K562 (cell line): ENCODE measurements around the gene LRPAP1. TPM values are rescaled to one million over a fixed set of nuclear protein-coding genes. Genes with fewer than 3 reads are reported as not detected.

Experiments
- ATAC-seq: fragments of 200-7000 bp; cut with Tn5 transposase; 3 replicates; pipeline ENCODE4 v1.9.1; 2020; ENCODE audit warnings: moderate library complexity
- BruUV-seq: library from RNA; stranded (reverse); fragments of 400-500 nt; replicated peaks from 2 replicates; lab custom pipeline; 2021; lab: Mats Ljungman, UMichigan
- CTCF ChIA-PET: fragments of 300-600 bp; formaldehyde crosslinking; extraction: SDS; loops from one replicate; lab custom pipeline; 2021; ENCODE audit warnings: low intra/inter-chr PET ratio; lab: Yijun Ruan, JAX
- POLR2A ChIA-PET: fragments of 300-600, 350-650 bp; sonication (Branson Sonifier 250); formaldehyde crosslinking; extraction: SDS; loops from one replicate; lab custom pipeline; 2021; ENCODE audit warnings: antibody characterized with exemption, inconsistent platforms; lab: Yijun Ruan, JAX
- DNase-seq, 4 experiments: peaks; one replicate each; pipeline versions ENCODE4 v3.0.0 to v3.0.0-alpha.2; 2011 to 2018; ENCODE audit warnings: low spot score in 3 of 4, mixed read lengths in 3 of 4; ENCODE audit errors: extremely low read depth in 1 of 4
- FAIRE-seq: peaks from 2 replicates; lab custom pipeline; 2011; peaks lifted over from hg19 to GRCh38; lab: Jason Lieb, UNC
- H2AFZ ChIP-seq: 2 replicates; pipeline ENCODE4 v1.6.0; 2011; ENCODE audit warnings: low read depth, low read length, control low read depth, inconsistent platforms
- H3K27ac ChIP-seq: fragments of 200-600 bp; 3 replicates; pipeline ENCODE4 v1.8.0; 2011; ENCODE audit warnings: low read depth, mild to moderate bottlenecking, control low read depth, inconsistent platforms, low read length, moderate library complexity, mixed read lengths; ENCODE audit errors: extremely low read depth
- H3K27me3 ChIP-seq, 2 experiments: fragments of 300-600 bp in 1 of 2; 2 replicates in 1 of 2; 3 replicates in 1 of 2; pipeline versions ENCODE4 v1.6.0 to v1.8.0; 2011; ENCODE audit warnings: inconsistent platforms in 2 of 2, low read length in 2 of 2, mild to moderate bottlenecking in 1 of 2, mixed read lengths in 1 of 2, moderate library complexity in 1 of 2; ENCODE audit not compliant: control insufficient read depth in 2 of 2, insufficient read depth in 2 of 2
- H3K36me3 ChIP-seq: fragments of 300-600 bp; 3 replicates; pipeline ENCODE4 v1.8.0; 2011; ENCODE audit warnings: mild to moderate bottlenecking, low read length, inconsistent platforms; ENCODE audit not compliant: control insufficient read depth, insufficient read depth
- H3K4me1 ChIP-seq, 2 experiments: fragments of 200-600 bp in 1 of 2; replicated peaks in 1 of 2; 2 replicates in 1 of 2; 3 replicates in 1 of 2; pipeline versions ENCODE4 v1.5.1 to v1.8.0; 2011; ENCODE audit warnings: inconsistent platforms in 2 of 2, low read length in 2 of 2, mild to moderate bottlenecking in 1 of 2, mixed read lengths in 1 of 2, moderate library complexity in 1 of 2; ENCODE audit not compliant: control insufficient read depth in 2 of 2, insufficient read depth in 2 of 2
- H3K4me2 ChIP-seq: 2 replicates; pipeline ENCODE4 v1.6.1; 2011; ENCODE audit warnings: low read length, control low read depth, inconsistent platforms, mixed read lengths; ENCODE audit not compliant: insufficient read depth
- H3K4me3 ChIP-seq: fragments of 200-600 bp; sonication (generic), shearing (Covaris generic); 2 replicates; pipeline ENCODE4 v1.5.1; 2016; ENCODE audit warnings: control low read depth, inconsistent platforms
- H3K79me2 ChIP-seq: fragments of 200-600 bp; 3 replicates; pipeline ENCODE4 v1.8.0; 2011; ENCODE audit warnings: low read length, inconsistent platforms; ENCODE audit not compliant: control insufficient read depth, insufficient read depth
- H3K9ac ChIP-seq, 2 experiments: 2 replicates each; pipeline versions ENCODE4 v1.6.0 to v1.6.1; 2011; ENCODE audit warnings: low read depth in 2 of 2, low read length in 2 of 2, control low read depth in 1 of 2, inconsistent platforms in 1 of 2, mild to moderate bottlenecking in 1 of 2, mixed read lengths in 1 of 2; ENCODE audit not compliant: insufficient read depth in 1 of 2
- H3K9me1 ChIP-seq: one replicate; pipeline ENCODE4 v1.6.0; 2011; ENCODE audit warnings: inconsistent platforms, mild to moderate bottlenecking, low read length, moderate library complexity; ENCODE audit not compliant: control insufficient read depth, insufficient read depth
- H3K9me3 ChIP-seq: replicated peaks from 2 replicates; pipeline ENCODE4 v1.5.1; 2011; ENCODE audit warnings: low read depth, low read length, inconsistent platforms; ENCODE audit not compliant: control insufficient read depth, insufficient read depth
- H4K20me1 ChIP-seq: replicated peaks from 2 replicates; pipeline ENCODE4 v1.6.1; 2011; ENCODE audit warnings: low read length, inconsistent platforms, mixed read lengths; ENCODE audit not compliant: control insufficient read depth, insufficient read depth
- GATAD2B ChIP-seq: fragments of 450-650 bp; IDR thresholded peaks from 2 replicates; pipeline ENCODE4 v1.6.1; 2017; ENCODE audit warnings: mild to moderate bottlenecking, borderline replicate concordance
- PRDM10 ChIP-seq: fragments of 450-650 bp; IDR thresholded peaks from 2 replicates; pipeline ENCODE4 v1.6.1; 2018; ENCODE audit not compliant: partially characterized antibody
- PYGO2 ChIP-seq: fragments of 450-650 bp; IDR thresholded peaks from 2 replicates; pipeline ENCODE4 v1.6.1; 2016; ENCODE audit warnings: mild to moderate bottlenecking, missing genetic modification characterization, moderate library complexity, missing compliant biosample characterization
- RFX5 ChIP-seq: IDR thresholded peaks from 2 replicates; pipeline ENCODE4 v1.6.1; 2011; ENCODE audit warnings: low read depth, mild to moderate bottlenecking, improper control_type of control experiment, low read length
- SIRT6 ChIP-seq: IDR thresholded peaks from one replicate; pipeline ENCODE4 v1.6.1; 2012; ENCODE audit warnings: low read depth, mild to moderate bottlenecking, control low read depth, inconsistent platforms, low read length, moderate library complexity
- STAT6 ChIP-seq: sonication (generic); formaldehyde crosslinking; IDR thresholded peaks from 2 replicates; pipeline ENCODE4 v1.8.1; 2023; ENCODE audit warnings: mild to moderate bottlenecking, missing genetic modification reagents
- TEAD1 ChIP-seq, 2 experiments: fragments of 450-650 bp in 1 of 2; sonication (generic) in 1 of 2; formaldehyde crosslinking; IDR thresholded peaks; 2 replicates each; pipeline versions ENCODE4 v1.4.0 to v1.8.0; 2020 to 2022; ENCODE audit warnings: mild to moderate bottlenecking in 2 of 2, missing genetic modification reagents in 1 of 2
- ZBTB1 ChIP-seq: sonication (generic); formaldehyde crosslinking; IDR thresholded peaks from 2 replicates; pipeline ENCODE4 v1.8.1; 2023; ENCODE audit warnings: missing genetic modification reagents, low read depth, mild to moderate bottlenecking, borderline replicate concordance
- ZFX ChIP-seq: sonication (generic); formaldehyde crosslinking; IDR thresholded peaks from 2 replicates; pipeline ENCODE4 v1.8.0; 2022; ENCODE audit warnings: mild to moderate bottlenecking, missing genetic modification reagents, moderate library complexity
- ZNF217 ChIP-seq: sonication (generic); formaldehyde crosslinking; IDR thresholded peaks from 2 replicates; pipeline ENCODE4 v1.8.0; 2022; ENCODE audit warnings: mild to moderate bottlenecking, missing genetic modification reagents
- WGBS: fragments of 100-300 bp; shearing (Covaris generic); methylation state at CpG from one replicate; pipeline ENCODE4 v1.1.6; 2016; ENCODE audit warnings: low coverage, mixed read lengths; ENCODE audit not compliant: insufficient coverage; ENCODE audit errors: missing lambda C conversion rate; 5-methylcytosine and 5-hydroxymethylcytosine counted together
- in situ Hi-C: fragments of 300-500 bp; cut with MboI; formaldehyde crosslinking; loops from 4 replicates; pipeline ENCODE4 v1.15.0; 2018; ENCODE audit warnings: inconsistent platforms, mixed read lengths
- intact Hi-C: fragments of 100-400 bp; cut with micrococcal nuclease; formaldehyde crosslinking; loops from 2 replicates; pipeline ENCODE4 v1.14.2; 2022
- polyA plus RNA-seq, 8 experiments: library from polyadenylated mRNA; depleted of rRNA in 4 of 8; stranded (reverse) in 5 of 8; unstranded in 3 of 8; fragments of >200 nt; fragmentation: Nextera tagmentation in 2 of 8; fragmentation: Illumina TruSeq in 1 of 8; extraction: Ambion mirVana in 2 of 8; extraction: Trizol in 1 of 8; gene quantifications; 2 replicates each; pipeline versions ENCODE4 v1.2.1 to v1.2.3, GENCODE V29; 2011 to 2014; ENCODE audit warnings: inconsistent platforms in 1 of 8, missing spikeins in 1 of 8
- total RNA-seq, 7 experiments: library from RNA; depleted of rRNA in 6 of 7; stranded (reverse); fragments of >200 nt in 6 of 7; fragmentation: Illumina TruSeq in 2 of 7; extraction: Trizol in 2 of 7; gene quantifications; 2 replicates each; pipeline versions ENCODE4 v1.2.1 to v1.2.3, GENCODE V29; 2011 to 2021; ENCODE audit warnings: low replicate concordance in 1 of 7
- TF ChIP-seq, protein P1 (sequence below): sonication (generic); formaldehyde crosslinking; IDR thresholded peaks from 2 replicates; pipeline ENCODE4 v1.8.1; 2023; ENCODE audit warnings: mild to moderate bottlenecking, missing genetic modification reagents
- TF ChIP-seq, protein P2 (sequence below): fragments of 450-650 bp; IDR thresholded peaks from 2 replicates; pipeline ENCODE4 v1.6.1; 2014; ENCODE audit warnings: low read depth, mild to moderate bottlenecking, moderate library complexity, borderline replicate concordance

The LRPAP1 gene
- total and polyA plus RNA-seq, 9 of the 15 experiments (the other 6 are each of a cell fraction or from before 2014, with no cell fraction given), result 1.1 to 75.5 (median 41.8) TPM

- in situ Hi-C loops (no loop called here), intact Hi-C loops (no loop called here)
- DNase-seq, result no peak
- CTCF ChIA-PET, result no interaction called here
- Histone ChIP-seq H3K36me3 (no peaks in the 10 kb centered on the region), H3K27me3 (peaks cover 14 to 77% of the 10 kb centered on the region in 2 experiments; a peak in 4 of 5 replicates), H4K20me1 (peaks cover 23% of the 10 kb centered on the region), H2AFZ (no peak overlapping the region), H3K9me3 (no peaks in the 10 kb centered on the region), H3K4me2 (no peak overlapping the region), H3K4me3 (no peak overlapping the region), H3K79me2 (no peaks in the 10 kb centered on the region), H3K9me1 (no peaks in the 10 kb centered on the region), H3K27ac (no peak overlapping the region), H3K9ac (no peak overlapping the region), H3K4me1 (peaks cover 0 to 53% of the 10 kb centered on the region in 2 experiments; a peak in 2 of 5 replicates)
- POLR2A ChIA-PET, result interaction anchor here (0.6 kb wide), 1 partner anchor 393 kb away, joined by 3 read pairs; no protein-coding TSS in a partner anchor
- under 1% methylated on average over 34 of the region's 36 CpGs for WGBS
- no peak for FAIRE-seq
- BruUV-seq, result no TSS peak
- ATAC-seq, result no peak
- no peak for TF ChIP-seq PRDM10
- TF ChIP-seq, protein P1, sequence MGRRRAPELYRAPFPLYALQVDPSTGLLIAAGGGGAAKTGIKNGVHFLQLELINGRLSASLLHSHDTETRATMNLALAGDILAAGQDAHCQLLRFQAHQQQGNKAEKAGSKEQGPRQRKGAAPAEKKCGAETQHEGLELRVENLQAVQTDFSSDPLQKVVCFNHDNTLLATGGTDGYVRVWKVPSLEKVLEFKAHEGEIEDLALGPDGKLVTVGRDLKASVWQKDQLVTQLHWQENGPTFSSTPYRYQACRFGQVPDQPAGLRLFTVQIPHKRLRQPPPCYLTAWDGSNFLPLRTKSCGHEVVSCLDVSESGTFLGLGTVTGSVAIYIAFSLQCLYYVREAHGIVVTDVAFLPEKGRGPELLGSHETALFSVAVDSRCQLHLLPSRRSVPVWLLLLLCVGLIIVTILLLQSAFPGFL (CRISPR knock-in tag), result no peak
- no peak for TF ChIP-seq PYGO2
- no peak for TF ChIP-seq GATAD2B
- no peak for TF ChIP-seq TEAD1 (CRISPR knock-in tag; IDR thresholded peaks at IDR 0.05)
- TF ChIP-seq RFX5, result no peak
- no peak for TF ChIP-seq SIRT6
- TF ChIP-seq, protein P2, sequence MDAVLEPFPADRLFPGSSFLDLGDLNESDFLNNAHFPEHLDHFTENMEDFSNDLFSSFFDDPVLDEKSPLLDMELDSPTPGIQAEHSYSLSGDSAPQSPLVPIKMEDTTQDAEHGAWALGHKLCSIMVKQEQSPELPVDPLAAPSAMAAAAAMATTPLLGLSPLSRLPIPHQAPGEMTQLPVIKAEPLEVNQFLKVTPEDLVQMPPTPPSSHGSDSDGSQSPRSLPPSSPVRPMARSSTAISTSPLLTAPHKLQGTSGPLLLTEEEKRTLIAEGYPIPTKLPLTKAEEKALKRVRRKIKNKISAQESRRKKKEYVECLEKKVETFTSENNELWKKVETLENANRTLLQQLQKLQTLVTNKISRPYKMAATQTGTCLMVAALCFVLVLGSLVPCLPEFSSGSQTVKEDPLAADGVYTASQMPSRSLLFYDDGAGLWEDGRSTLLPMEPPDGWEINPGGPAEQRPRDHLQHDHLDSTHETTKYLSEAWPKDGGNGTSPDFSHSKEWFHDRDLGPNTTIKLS, result no peak
- TF ChIP-seq ZBTB1, result no peak
- no peak for TF ChIP-seq ZFX
- no peak for TF ChIP-seq STAT6 (CRISPR knock-in tag)
- no peak for TF ChIP-seq ZNF217
These were observed 47.0 kb downstream of the LRPAP1 start for GRCh38 chr4:3485011-3485791.
